MM.1S (cell line): ENCODE data around the gene GJA4.

Source experiments
- DNase-seq: peaks from one replicate; pipeline ENCODE4 v3.0.0-alpha.2; 2015
- H2AFZ ChIP-seq: fragments of 300-600 bp; sonication (generic); 2 replicates; pipeline ENCODE4 v1.6.0; 2016; ENCODE audit warnings: antibody characterized with exemption, low read length
- H3F3A ChIP-seq: fragments of 300-600 bp; sonication (generic); 2 replicates; pipeline ENCODE4 v1.6.1; 2016; ENCODE audit warnings: mild to moderate bottlenecking, antibody characterized with exemption, low read length, moderate library complexity, mixed read lengths; ENCODE audit not compliant: insufficient read depth
- H3K27ac ChIP-seq: fragments of 300-600 bp; sonication (generic); 2 replicates; pipeline ENCODE4 v1.5.1; 2016; ENCODE audit warnings: mild to moderate bottlenecking, low read length
- H3K27me3 ChIP-seq: fragments of 300-600 bp; sonication (generic); replicated peaks from 2 replicates; pipeline ENCODE4 v1.6.0; 2016; ENCODE audit warnings: low read length; ENCODE audit not compliant: insufficient read depth
- H3K36me3 ChIP-seq: fragments of 300-600 bp; sonication (generic); replicated peaks from 2 replicates; pipeline ENCODE4 v1.6.1; 2016; ENCODE audit warnings: mild to moderate bottlenecking, low read length, mixed read lengths; ENCODE audit not compliant: insufficient read depth
- H3K4me1 ChIP-seq: fragments of 300-600 bp; sonication (generic); 2 replicates; pipeline ENCODE4 v1.6.1; 2016; ENCODE audit warnings: low read length, mixed read lengths
- H3K4me2 ChIP-seq: fragments of 300-600 bp; sonication (generic); 2 replicates; pipeline ENCODE4 v1.6.0; 2016; ENCODE audit warnings: low read depth, low read length
- H3K4me3 ChIP-seq: fragments of 300-600 bp; sonication (generic); 2 replicates; pipeline ENCODE4 v1.5.1; 2016; ENCODE audit warnings: low read length, mixed read lengths
- H3K79me2 ChIP-seq: fragments of 300-600 bp; sonication (generic); 2 replicates; pipeline ENCODE4 v1.6.1; 2016; ENCODE audit warnings: mixed run types, low read length, mixed read lengths
- H3K9ac ChIP-seq: fragments of 300-600 bp; sonication (generic); 2 replicates; pipeline ENCODE4 v1.6.1; 2016; ENCODE audit warnings: low read length, mixed read lengths
- H3K9me2 ChIP-seq: fragments of 300-600 bp; sonication (generic); replicated peaks from 2 replicates; pipeline ENCODE4 v1.6.1; 2016; ENCODE audit warnings: mild to moderate bottlenecking, low read length, mixed read lengths; ENCODE audit not compliant: insufficient read depth
- H3K9me3 ChIP-seq: fragments of 300-600 bp; sonication (generic); replicated peaks from 2 replicates; pipeline ENCODE4 v1.6.1; 2016; ENCODE audit warnings: mild to moderate bottlenecking, low read length, mixed read lengths; ENCODE audit not compliant: insufficient read depth
- H4K20me1 ChIP-seq: fragments of 300-600 bp; sonication (generic); 2 replicates; pipeline ENCODE4 v1.6.1; 2016; ENCODE audit warnings: mild to moderate bottlenecking, low read length, moderate library complexity, mixed read lengths; ENCODE audit not compliant: insufficient read depth
- EZH2 ChIP-seq: fragments of 300-600 bp; sonication (generic); optimal IDR thresholded peaks from 2 replicates; pipeline ENCODE3; 2017; ENCODE audit warnings: low read depth, mild to moderate bottlenecking, antibody characterized with exemption, low read length, mixed read lengths
- EZH2phosphoT487 ChIP-seq: fragments of 300-600 bp; sonication (generic); IDR thresholded peaks from 2 replicates; pipeline ENCODE4 v1.6.1; 2018; ENCODE audit warnings: antibody characterized with exemption, low read length
- TF ChIP-seq, protein P1 (sequence below): fragments of 300-600 bp; sonication (generic); IDR thresholded peaks from 2 replicates; pipeline ENCODE4 v1.5.1; 2016; ENCODE audit warnings: antibody characterized with exemption, low read length, mixed read lengths

The GJA4 gene

DNA sequence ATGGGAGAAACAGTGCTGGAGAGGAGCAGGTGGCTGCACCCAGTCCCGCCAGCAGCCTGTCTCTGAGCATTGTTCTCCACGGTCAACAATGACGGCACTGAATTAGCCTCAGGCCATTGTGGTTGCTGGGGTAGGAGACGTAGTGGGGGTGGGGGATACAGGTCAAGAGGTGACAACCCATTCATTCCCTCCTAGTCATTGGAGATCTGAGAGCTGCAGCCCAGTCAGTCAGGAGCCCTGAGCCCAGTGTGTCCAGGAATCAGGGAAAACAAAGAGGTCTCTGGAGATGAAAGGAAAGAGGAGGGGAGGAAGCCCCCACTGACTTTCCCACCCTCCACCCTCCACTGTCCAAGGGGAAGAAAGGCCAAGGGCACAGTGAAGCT is 51.4 kb downstream of the GJA4 start:
- Histone ChIP-seq H3K27ac (no peak overlapping the region), H3K9me3 (no peaks in the 10 kb centered on the region), H3K79me2 (no peaks in the 10 kb centered on the region), H2AFZ (no peak overlapping the region), H4K20me1 (no peaks in the 10 kb centered on the region), H3K4me1 (no peaks in the 10 kb centered on the region), H3K9ac (no peak overlapping the region), H3K4me2 (no peak overlapping the region), H3K9me2 (no peaks in the 10 kb centered on the region), H3K27me3 (no peaks in the 10 kb centered on the region), H3K36me3 (no peaks in the 10 kb centered on the region), H3F3A (no peaks in the 10 kb centered on the region), H3K4me3 (no peak overlapping the region)
- DNase-seq, result no peak
- TF ChIP-seq, protein P1, sequence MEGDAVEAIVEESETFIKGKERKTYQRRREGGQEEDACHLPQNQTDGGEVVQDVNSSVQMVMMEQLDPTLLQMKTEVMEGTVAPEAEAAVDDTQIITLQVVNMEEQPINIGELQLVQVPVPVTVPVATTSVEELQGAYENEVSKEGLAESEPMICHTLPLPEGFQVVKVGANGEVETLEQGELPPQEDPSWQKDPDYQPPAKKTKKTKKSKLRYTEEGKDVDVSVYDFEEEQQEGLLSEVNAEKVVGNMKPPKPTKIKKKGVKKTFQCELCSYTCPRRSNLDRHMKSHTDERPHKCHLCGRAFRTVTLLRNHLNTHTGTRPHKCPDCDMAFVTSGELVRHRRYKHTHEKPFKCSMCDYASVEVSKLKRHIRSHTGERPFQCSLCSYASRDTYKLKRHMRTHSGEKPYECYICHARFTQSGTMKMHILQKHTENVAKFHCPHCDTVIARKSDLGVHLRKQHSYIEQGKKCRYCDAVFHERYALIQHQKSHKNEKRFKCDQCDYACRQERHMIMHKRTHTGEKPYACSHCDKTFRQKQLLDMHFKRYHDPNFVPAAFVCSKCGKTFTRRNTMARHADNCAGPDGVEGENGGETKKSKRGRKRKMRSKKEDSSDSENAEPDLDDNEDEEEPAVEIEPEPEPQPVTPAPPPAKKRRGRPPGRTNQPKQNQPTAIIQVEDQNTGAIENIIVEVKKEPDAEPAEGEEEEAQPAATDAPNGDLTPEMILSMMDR, result no peak
- no peak for TF ChIP-seq EZH2
- TF ChIP-seq EZH2phosphoT487, result no peak
